GM23338 (cell line): Measurements from ENCODE around the gene NFATC3. TPM values are rescaled to one million over a fixed set of nuclear protein-coding genes. Genes with fewer than 3 reads are reported as not detected.

Experiments used
- ATAC-seq: fragments of 200-7000 bp; cut with Tn5 transposase; 3 replicates; pipeline ENCODE4 v1.9.1; 2020
- DNase-seq: peaks from one replicate; pipeline ENCODE4 v3.0.0-alpha.2; 2015; ENCODE audit warnings: low spot score
- H2AFZ ChIP-seq: fragments of 200-600 bp; sonication (generic); 2 replicates; pipeline ENCODE4 v1.8.0; 2016; ENCODE audit warnings: antibody characterized with exemption, mild to moderate bottlenecking, moderate library complexity
- H3F3A ChIP-seq: fragments of 200-600 bp; sonication (generic); replicated peaks from 2 replicates; pipeline ENCODE4 v1.8.0; 2017; ENCODE audit warnings: antibody characterized with exemption, mixed run types, low read depth
- H3K27ac ChIP-seq: fragments of 200-600 bp; sonication (generic); 2 replicates; pipeline ENCODE4 v1.6.1; 2016; ENCODE audit warnings: low read depth
- H3K27me3 ChIP-seq: fragments of 200-600 bp; sonication (generic); 2 replicates; pipeline ENCODE4 v1.8.0; 2016; ENCODE audit warnings: mild to moderate bottlenecking, mixed run types, moderate library complexity; ENCODE audit not compliant: insufficient read depth
- H3K36me3 ChIP-seq: fragments of 200-600 bp; sonication (generic); 2 replicates; pipeline ENCODE4 v1.8.0; 2016; ENCODE audit warnings: mild to moderate bottlenecking; ENCODE audit not compliant: insufficient read depth
- H3K4me1 ChIP-seq: fragments of 200-600 bp; sonication (generic); 2 replicates; pipeline ENCODE4 v1.8.0; 2016; ENCODE audit warnings: mild to moderate bottlenecking, moderate library complexity; ENCODE audit not compliant: insufficient read depth
- H3K4me2 ChIP-seq: fragments of 200-600 bp; sonication (generic); 2 replicates; pipeline ENCODE4 v1.7.1; 2017; ENCODE audit warnings: mixed run types
- H3K4me3 ChIP-seq: fragments of 200-600 bp; sonication (generic); 2 replicates; pipeline ENCODE4 v1.6.1; 2016; ENCODE audit warnings: mixed run types
- H3K79me2 ChIP-seq: fragments of 200-600 bp; sonication (generic); replicated peaks from 2 replicates; pipeline ENCODE4 v1.8.0; 2017; ENCODE audit warnings: mild to moderate bottlenecking; ENCODE audit not compliant: insufficient read depth
- H3K9me2 ChIP-seq: fragments of 200-600 bp; sonication (generic); 2 replicates; pipeline ENCODE4 v1.8.0; 2017; ENCODE audit not compliant: insufficient read depth
- H4K20me1 ChIP-seq: fragments of 200-600 bp; sonication (generic); replicated peaks from 2 replicates; pipeline ENCODE4 v1.8.0; 2017; ENCODE audit warnings: mild to moderate bottlenecking; ENCODE audit not compliant: insufficient read depth
- H3K27ac Mint-ChIP-seq: 2 replicates; pipeline ENCODE4 v1.8.0; 2020; ENCODE audit warnings: inconsistent platforms, mild to moderate bottlenecking, moderate library complexity, mixed read lengths
- H3K27me3 Mint-ChIP-seq: 3 replicates; pipeline ENCODE4 v1.8.0; 2022; ENCODE audit warnings: low read depth, mild to moderate bottlenecking, moderate library complexity, mixed read lengths, inconsistent platforms; ENCODE audit not compliant: insufficient read depth, poor library complexity
- H3K36me3 Mint-ChIP-seq: 3 replicates; pipeline ENCODE4 v1.8.0; 2021; ENCODE audit warnings: low read depth, mild to moderate bottlenecking, inconsistent platforms, moderate library complexity, mixed read lengths
- H3K4me1 Mint-ChIP-seq: 3 replicates; pipeline ENCODE4 v1.8.0; 2020; ENCODE audit warnings: mild to moderate bottlenecking, inconsistent platforms, mixed read lengths
- H3K4me3 Mint-ChIP-seq: 3 replicates; pipeline ENCODE4 v1.8.0; 2021; ENCODE audit warnings: moderate library complexity, mild to moderate bottlenecking, inconsistent platforms, mixed read lengths
- H3K9me3 Mint-ChIP-seq: 3 replicates; pipeline ENCODE4 v1.8.0; 2020; ENCODE audit warnings: moderate library complexity, mild to moderate bottlenecking, inconsistent platforms, mixed read lengths
- CREB1 ChIP-seq: fragments of 250-450 bp; sonication (Bioruptor Pico); IDR thresholded peaks from 2 replicates; pipeline ENCODE4 v1.5.0; 2020; ENCODE audit warnings: low read depth, mild to moderate bottlenecking, moderate library complexity
- ETS1 ChIP-seq: IDR thresholded peaks from 2 replicates; pipeline ENCODE4 v1.6.1; 2016; ENCODE audit warnings: antibody characterized with exemption
- POLR2AphosphoS5 ChIP-seq: IDR thresholded peaks from 2 replicates; pipeline ENCODE4 v1.6.1; 2016; ENCODE audit warnings: antibody characterized with exemption, low read depth
- STAT1 ChIP-seq: IDR thresholded peaks from one replicate; pipeline ENCODE4 v1.6.1; 2016; ENCODE audit warnings: antibody characterized with exemption; ENCODE audit not compliant: unreplicated experiment
- ZNF462 ChIP-seq: fragments of 250-450 bp; sonication (Bioruptor Pico); IDR thresholded peaks from 2 replicates; pipeline ENCODE4 v1.5.0; 2020; ENCODE audit warnings: mild to moderate bottlenecking, moderate library complexity
- polyA plus RNA-seq: library from polyadenylated mRNA; unstranded; fragments of >200 nt; fragmentation: Nextera tagmentation; extraction: Ambion mirVana; gene quantifications from 2 replicates; pipeline ENCODE4 v1.2.1, GENCODE V29; 2016
- total RNA-seq: library from RNA; depleted of rRNA; stranded (reverse); fragments of >200 nt; shearing (Covaris generic); gene quantifications from 2 replicates; pipeline ENCODE4 v1.2.3, GENCODE V29; 2014

NFATC3 gene
- total and polyA plus RNA-seq, 2 experiments from 2014 or later = 9.2 to 40.9 TPM

GRCh38 chr16:68079626-68080344 is 5.4 kb upstream of the NFATC3 start:
- H3K36me3 ChIP-seq = 0 out of 2 replicates have a peak, but pooled peaks cover 3% of the 10 kb centered on the region
- no peak overlapping the region for H3K4me2 ChIP-seq
- TF ChIP-seq POLR2AphosphoS5 = no peak
- TF ChIP-seq STAT1 = no peak
- no peak for TF ChIP-seq ZNF462
- no peak for TF ChIP-seq CREB1
- no peak overlapping the region for H2AFZ ChIP-seq
- peaks cover 16% of the 10 kb centered on the region for H3K36me3 Mint-ChIP-seq
- peaks cover 9% of the 10 kb centered on the region for H3F3A ChIP-seq
- peaks cover 8% of the 10 kb centered on the region for H3K27me3 Mint-ChIP-seq
- H3K4me3 Mint-ChIP-seq = no peak overlapping the region
- H3K79me2 ChIP-seq = no peaks in the 10 kb centered on the region
- H3K27ac Mint-ChIP-seq = no peak overlapping the region; the same call in 1 of the 2 replicates
- H3K9me2 ChIP-seq = no peaks in the 10 kb centered on the region
- DNase-seq (no peak), ATAC-seq (no peak)
- H3K4me3 ChIP-seq = no peak overlapping the region
- no peaks in the 10 kb centered on the region for H3K9me3 Mint-ChIP-seq
- no peak overlapping the region for H3K27ac ChIP-seq
- H3K4me1 ChIP-seq = peaks cover 12% of the 10 kb centered on the region
- peaks cover 10% of the 10 kb centered on the region for H3K4me1 Mint-ChIP-seq
- no peaks in the 10 kb centered on the region for H4K20me1 ChIP-seq
- no peaks in the 10 kb centered on the region for H3K27me3 ChIP-seq

- ATAC-seq (no peak), DNase-seq (no peak)
- Histone ChIP-seq H3K27me3 (no peaks in the 10 kb centered on the region), H4K20me1 (peaks cover 5% of the 10 kb centered on the region; the same call in 1 of the 2 replicates), H2AFZ (no peak overlapping the region), H3K9me2 (no peaks in the 10 kb centered on the region), H3K4me1 (peaks cover 16% of the 10 kb centered on the region), H3K4me3 (no peak overlapping the region), H3K79me2 (peaks cover 15% of the 10 kb centered on the region), H3K36me3 (0 out of 2 replicates have a peak, but pooled peaks cover 3% of the 10 kb centered on the region), H3K27ac (no peak overlapping the region), H3K4me2 (no peak overlapping the region), H3F3A (peaks cover 9% of the 10 kb centered on the region)
- Mint-ChIP-seq H3K36me3 (peaks cover 9% of the 10 kb centered on the region; the same call in 2 of the 3 replicates), H3K4me1 (peaks cover 14% of the 10 kb centered on the region), H3K27ac (no peak overlapping the region), H3K4me3 (no peak overlapping the region), H3K27me3 (peaks cover 12% of the 10 kb centered on the region), H3K9me3 (no peaks in the 10 kb centered on the region)
- TF ChIP-seq ETS1 = no peak
Measured at GRCh38 chr16:68081861-68082628, 3.1 kb upstream of the NFATC3 start.
